ENCODE results near the gene KATNB1.

KATNB1 gene

DNA sequence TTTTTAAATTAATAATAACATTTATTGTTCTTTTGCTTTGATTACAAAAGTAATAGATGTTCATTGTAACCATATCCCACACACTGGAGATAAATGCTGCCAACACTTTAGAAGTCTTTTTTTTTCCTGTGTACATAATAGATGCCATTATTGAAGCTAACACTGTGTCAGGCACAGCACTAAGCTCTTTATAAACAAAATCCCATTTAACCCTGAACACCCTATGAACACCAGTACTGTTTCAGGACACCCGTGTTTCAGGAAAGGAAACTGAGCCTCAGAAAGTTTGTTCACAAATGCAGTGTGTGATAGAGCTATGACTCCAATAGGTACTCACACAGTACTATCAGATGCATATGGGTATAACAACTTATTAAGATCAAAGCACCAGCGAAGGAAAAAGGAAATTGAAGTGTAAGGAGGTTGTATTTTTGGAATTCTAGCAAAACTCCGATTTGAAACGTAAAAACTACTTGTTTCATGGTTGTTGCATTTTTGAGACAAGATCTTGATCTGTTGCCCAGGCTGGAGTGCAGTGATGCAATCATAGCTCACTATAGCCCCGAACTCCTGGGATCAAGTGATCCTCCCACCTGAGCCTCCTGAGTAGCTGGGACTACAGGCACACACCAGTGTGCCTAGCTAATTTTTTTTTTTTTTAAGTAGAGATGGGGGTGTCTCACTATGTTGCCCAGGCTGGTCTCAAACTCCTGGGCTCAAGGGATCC lies 68.7 kb downstream of the KATNB1 start:
- no peak for ATAC-seq

DNA sequence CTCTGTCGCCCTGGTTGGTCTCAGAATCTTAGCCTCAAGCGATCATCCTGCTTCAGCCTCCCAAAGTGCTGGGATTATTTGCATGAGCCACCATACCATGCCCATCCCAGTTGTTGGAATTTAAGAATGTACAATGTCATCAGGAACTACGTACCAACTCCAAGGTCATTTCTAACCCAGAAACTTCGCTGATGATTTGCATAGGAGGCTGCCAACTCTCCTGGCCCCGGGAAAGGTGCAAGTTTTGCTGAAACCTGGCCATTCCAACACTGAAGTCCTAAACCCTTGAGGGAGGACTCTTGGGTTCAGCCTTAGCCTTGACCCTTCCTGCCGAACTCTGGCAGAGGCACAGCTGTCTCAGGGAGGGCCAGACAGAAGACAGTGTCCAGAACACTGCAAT lies 69.6 kb downstream of the KATNB1 start:
- TF ChIP-seq GLIS3 (CRISPR knock-in tag; IDR thresholded peaks at IDR 0.05) (no peak), SNAI2 (CRISPR knock-in tag; IDR thresholded peaks at IDR 0.05) (no peak), ESRRG (CRISPR knock-in tag; IDR thresholded peaks at IDR 0.05) (no peak), ZNF70 (CRISPR knock-in tag; IDR thresholded peaks at IDR 0.05) (no peak), ZFP30 (CRISPR knock-in tag; IDR thresholded peaks at IDR 0.05) (no peak), ZNF8 (CRISPR knock-in tag; IDR thresholded peaks at IDR 0.05) (no peak), RARB (CRISPR knock-in tag; IDR thresholded peaks at IDR 0.05) (no peak), ZNF565 (CRISPR knock-in tag; conservative IDR thresholded peaks at IDR 0.05; ENCODE audit: low read depth) (no peak), ZFP3 (CRISPR knock-in tag; IDR thresholded peaks at IDR 0.05) (no peak), ISL1 (CRISPR knock-in tag; IDR thresholded peaks at IDR 0.05) (no peak), ARNTL (CRISPR knock-in tag; IDR thresholded peaks at IDR 0.05; ENCODE audit: borderline replicate concordance, low read depth) (no peak), TCF4 (CRISPR knock-in tag; IDR thresholded peaks at IDR 0.05; ENCODE audit: borderline replicate concordance) (no peak), BACH2 (CRISPR knock-in tag; IDR thresholded peaks at IDR 0.05; ENCODE audit: borderline replicate concordance) (no peak), CSDC2 (CRISPR knock-in tag; IDR thresholded peaks at IDR 0.05) (no peak), TOX (CRISPR knock-in tag; IDR thresholded peaks at IDR 0.05; ENCODE audit: borderline replicate concordance) (no peak)
- TF ChIP-seq, protein P1, sequence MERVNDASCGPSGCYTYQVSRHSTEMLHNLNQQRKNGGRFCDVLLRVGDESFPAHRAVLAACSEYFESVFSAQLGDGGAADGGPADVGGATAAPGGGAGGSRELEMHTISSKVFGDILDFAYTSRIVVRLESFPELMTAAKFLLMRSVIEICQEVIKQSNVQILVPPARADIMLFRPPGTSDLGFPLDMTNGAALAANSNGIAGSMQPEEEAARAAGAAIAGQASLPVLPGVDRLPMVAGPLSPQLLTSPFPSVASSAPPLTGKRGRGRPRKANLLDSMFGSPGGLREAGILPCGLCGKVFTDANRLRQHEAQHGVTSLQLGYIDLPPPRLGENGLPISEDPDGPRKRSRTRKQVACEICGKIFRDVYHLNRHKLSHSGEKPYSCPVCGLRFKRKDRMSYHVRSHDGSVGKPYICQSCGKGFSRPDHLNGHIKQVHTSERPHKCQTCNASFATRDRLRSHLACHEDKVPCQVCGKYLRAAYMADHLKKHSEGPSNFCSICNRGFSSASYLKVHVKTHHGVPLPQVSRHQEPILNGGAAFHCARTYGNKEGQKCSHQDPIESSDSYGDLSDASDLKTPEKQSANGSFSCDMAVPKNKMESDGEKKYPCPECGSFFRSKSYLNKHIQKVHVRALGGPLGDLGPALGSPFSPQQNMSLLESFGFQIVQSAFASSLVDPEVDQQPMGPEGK (CRISPR knock-in tag; IDR thresholded peaks at IDR 0.05; ENCODE audit: borderline replicate concordance) = no peak
- TF ChIP-seq, protein P2, sequence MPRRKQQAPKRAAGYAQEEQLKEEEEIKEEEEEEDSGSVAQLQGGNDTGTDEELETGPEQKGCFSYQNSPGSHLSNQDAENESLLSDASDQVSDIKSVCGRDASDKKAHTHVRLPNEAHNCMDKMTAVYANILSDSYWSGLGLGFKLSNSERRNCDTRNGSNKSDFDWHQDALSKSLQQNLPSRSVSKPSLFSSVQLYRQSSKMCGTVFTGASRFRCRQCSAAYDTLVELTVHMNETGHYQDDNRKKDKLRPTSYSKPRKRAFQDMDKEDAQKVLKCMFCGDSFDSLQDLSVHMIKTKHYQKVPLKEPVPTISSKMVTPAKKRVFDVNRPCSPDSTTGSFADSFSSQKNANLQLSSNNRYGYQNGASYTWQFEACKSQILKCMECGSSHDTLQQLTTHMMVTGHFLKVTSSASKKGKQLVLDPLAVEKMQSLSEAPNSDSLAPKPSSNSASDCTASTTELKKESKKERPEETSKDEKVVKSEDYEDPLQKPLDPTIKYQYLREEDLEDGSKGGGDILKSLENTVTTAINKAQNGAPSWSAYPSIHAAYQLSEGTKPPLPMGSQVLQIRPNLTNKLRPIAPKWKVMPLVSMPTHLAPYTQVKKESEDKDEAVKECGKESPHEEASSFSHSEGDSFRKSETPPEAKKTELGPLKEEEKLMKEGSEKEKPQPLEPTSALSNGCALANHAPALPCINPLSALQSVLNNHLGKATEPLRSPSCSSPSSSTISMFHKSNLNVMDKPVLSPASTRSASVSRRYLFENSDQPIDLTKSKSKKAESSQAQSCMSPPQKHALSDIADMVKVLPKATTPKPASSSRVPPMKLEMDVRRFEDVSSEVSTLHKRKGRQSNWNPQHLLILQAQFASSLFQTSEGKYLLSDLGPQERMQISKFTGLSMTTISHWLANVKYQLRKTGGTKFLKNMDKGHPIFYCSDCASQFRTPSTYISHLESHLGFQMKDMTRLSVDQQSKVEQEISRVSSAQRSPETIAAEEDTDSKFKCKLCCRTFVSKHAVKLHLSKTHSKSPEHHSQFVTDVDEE (CRISPR knock-in tag; IDR thresholded peaks at IDR 0.05) = no peak
- TF ChIP-seq, protein P3, sequence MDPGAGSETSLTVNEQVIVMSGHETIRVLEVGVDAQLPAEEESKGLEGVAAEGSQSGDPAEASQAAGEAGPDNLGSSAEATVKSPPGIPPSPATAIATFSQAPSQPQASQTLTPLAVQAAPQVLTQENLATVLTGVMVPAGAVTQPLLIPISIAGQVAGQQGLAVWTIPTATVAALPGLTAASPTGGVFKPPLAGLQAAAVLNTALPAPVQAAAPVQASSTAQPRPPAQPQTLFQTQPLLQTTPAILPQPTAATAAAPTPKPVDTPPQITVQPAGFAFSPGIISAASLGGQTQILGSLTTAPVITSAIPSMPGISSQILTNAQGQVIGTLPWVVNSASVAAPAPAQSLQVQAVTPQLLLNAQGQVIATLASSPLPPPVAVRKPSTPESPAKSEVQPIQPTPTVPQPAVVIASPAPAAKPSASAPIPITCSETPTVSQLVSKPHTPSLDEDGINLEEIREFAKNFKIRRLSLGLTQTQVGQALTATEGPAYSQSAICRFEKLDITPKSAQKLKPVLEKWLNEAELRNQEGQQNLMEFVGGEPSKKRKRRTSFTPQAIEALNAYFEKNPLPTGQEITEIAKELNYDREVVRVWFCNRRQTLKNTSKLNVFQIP (CRISPR knock-in tag; IDR thresholded peaks at IDR 0.05; ENCODE audit: borderline replicate concordance, low read depth) = no peak
- TF ChIP-seq, protein P4, sequence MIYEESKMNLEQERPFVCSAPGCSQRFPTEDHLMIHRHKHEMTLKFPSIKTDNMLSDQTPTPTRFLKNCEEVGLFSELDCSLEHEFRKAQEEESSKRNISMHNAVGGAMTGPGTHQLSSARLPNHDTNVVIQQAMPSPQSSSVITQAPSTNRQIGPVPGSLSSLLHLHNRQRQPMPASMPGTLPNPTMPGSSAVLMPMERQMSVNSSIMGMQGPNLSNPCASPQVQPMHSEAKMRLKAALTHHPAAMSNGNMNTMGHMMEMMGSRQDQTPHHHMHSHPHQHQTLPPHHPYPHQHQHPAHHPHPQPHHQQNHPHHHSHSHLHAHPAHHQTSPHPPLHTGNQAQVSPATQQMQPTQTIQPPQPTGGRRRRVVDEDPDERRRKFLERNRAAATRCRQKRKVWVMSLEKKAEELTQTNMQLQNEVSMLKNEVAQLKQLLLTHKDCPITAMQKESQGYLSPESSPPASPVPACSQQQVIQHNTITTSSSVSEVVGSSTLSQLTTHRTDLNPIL (CRISPR knock-in tag; IDR thresholded peaks at IDR 0.05; ENCODE audit: low read depth) = no peak
- no peak for ATAC-seq

More for the DNA sequence above, 68.7 kb downstream of the KATNB1 start:
- TF ChIP-seq ZC3H10 (CRISPR knock-in tag; IDR thresholded peaks at IDR 0.05) = no peak
- no peak for TF ChIP-seq CSDC2 (CRISPR knock-in tag; IDR thresholded peaks at IDR 0.05)
- TF ChIP-seq ZNF565 (CRISPR knock-in tag; conservative IDR thresholded peaks at IDR 0.05; ENCODE audit: low read depth) = no peak
- no peak for TF ChIP-seq PPARA (CRISPR knock-in tag; IDR thresholded peaks at IDR 0.05; ENCODE audit: borderline replicate concordance)
- TF ChIP-seq, protein P5, sequence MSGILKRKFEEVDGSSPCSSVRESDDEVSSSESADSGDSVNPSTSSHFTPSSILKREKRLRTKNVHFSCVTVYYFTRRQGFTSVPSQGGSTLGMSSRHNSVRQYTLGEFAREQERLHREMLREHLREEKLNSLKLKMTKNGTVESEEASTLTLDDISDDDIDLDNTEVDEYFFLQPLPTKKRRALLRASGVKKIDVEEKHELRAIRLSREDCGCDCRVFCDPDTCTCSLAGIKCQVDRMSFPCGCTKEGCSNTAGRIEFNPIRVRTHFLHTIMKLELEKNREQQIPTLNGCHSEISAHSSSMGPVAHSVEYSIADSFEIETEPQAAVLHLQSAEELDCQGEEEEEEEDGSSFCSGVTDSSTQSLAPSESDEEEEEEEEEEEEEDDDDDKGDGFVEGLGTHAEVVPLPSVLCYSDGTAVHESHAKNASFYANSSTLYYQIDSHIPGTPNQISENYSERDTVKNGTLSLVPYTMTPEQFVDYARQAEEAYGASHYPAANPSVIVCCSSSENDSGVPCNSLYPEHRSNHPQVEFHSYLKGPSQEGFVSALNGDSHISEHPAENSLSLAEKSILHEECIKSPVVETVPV (CRISPR knock-in tag; IDR thresholded peaks at IDR 0.05) = no peak
